PC-9 (cell line): ENCODE results near the gene ABCB6. TPM values are rescaled to one million over a fixed set of nuclear protein-coding genes. Genes with fewer than 3 reads are reported as not detected.

Experiments used
- BruUV-seq: library from RNA; stranded (reverse); fragments of 400-500 nt; replicated peaks from 2 replicates; lab custom pipeline; 2021; lab: Mats Ljungman, UMichigan
- CTCF ChIA-PET: fragments of 300-600 bp; sonication (Branson Sonifier 250); formaldehyde crosslinking; loops from one replicate; lab custom pipeline; 2022; ENCODE audit warnings: antibody characterized with exemption; lab: Charles Lee
- POLR2A ChIA-PET: fragments of 300-600 bp; sonication (Branson Sonifier 250); formaldehyde crosslinking; loops from one replicate; lab custom pipeline; 2022; ENCODE audit warnings: antibody characterized with exemption; ENCODE audit not compliant: unreplicated experiment; lab: Charles Lee
- DNase-seq, 2 experiments: peaks; one replicate each; pipeline versions ENCODE4 v3.0.0 to v3.0.0-alpha.2; 2015 to 2022; ENCODE audit warnings: mixed read lengths in 1 of 2
- H2AFZ ChIP-seq: fragments of 200-600 bp; sonication (generic); 2 replicates; pipeline ENCODE4 v1.8.1; 2017; ENCODE audit warnings: antibody characterized with exemption
- H3F3A ChIP-seq: fragments of 200-600 bp; sonication (generic); 2 replicates; pipeline ENCODE4 v1.8.1; 2017; ENCODE audit warnings: antibody characterized with exemption, mild to moderate bottlenecking, low read depth; ENCODE audit not compliant: insufficient read depth
- H3K27ac ChIP-seq: fragments of 200-600 bp; sonication (generic); 2 replicates; pipeline ENCODE4 v1.6.1; 2016; ENCODE audit warnings: mixed run types
- H3K27me3 ChIP-seq: fragments of 200-600 bp; sonication (generic); 2 replicates; pipeline ENCODE4 v1.6.1; 2016; ENCODE audit warnings: low read depth, mixed run types; ENCODE audit not compliant: insufficient read depth
- H3K36me3 ChIP-seq: fragments of 200-600 bp; sonication (generic); 2 replicates; pipeline ENCODE4 v1.6.1; 2016; ENCODE audit warnings: low read depth, mixed run types
- H3K4me1 ChIP-seq: fragments of 200-600 bp; sonication (generic); replicated peaks from 2 replicates; pipeline ENCODE4 v1.6.1; 2016; ENCODE audit warnings: mixed run types; ENCODE audit not compliant: insufficient read depth
- H3K4me2 ChIP-seq: fragments of 200-600 bp; sonication (generic); 2 replicates; pipeline ENCODE4 v1.6.1; 2017; ENCODE audit warnings: mixed run types
- H3K4me3 ChIP-seq: fragments of 200-600 bp; sonication (generic); 2 replicates; pipeline ENCODE4 v1.6.1; 2016; ENCODE audit warnings: mixed run types
- H3K79me2 ChIP-seq: fragments of 200-600 bp; sonication (generic); 2 replicates; pipeline ENCODE4 v1.6.1; 2017; ENCODE audit warnings: low read depth, mixed run types
- H3K9me2 ChIP-seq: fragments of 200-600 bp; sonication (generic); 2 replicates; pipeline ENCODE4 v1.8.1; 2017; ENCODE audit warnings: mild to moderate bottlenecking; ENCODE audit not compliant: insufficient read depth
- H3K9me3 ChIP-seq: fragments of 200-600 bp; sonication (generic); 2 replicates; pipeline ENCODE4 v1.8.1; 2016; ENCODE audit warnings: low read depth; ENCODE audit not compliant: insufficient read depth
- H4K20me1 ChIP-seq: fragments of 200-600 bp; sonication (generic); 2 replicates; pipeline ENCODE4 v1.8.1; 2017; ENCODE audit not compliant: insufficient read depth
- EZH2 ChIP-seq: fragments of 200-600 bp; sonication (generic); IDR thresholded peaks from 2 replicates; pipeline ENCODE4 v1.8.0; 2017; ENCODE audit warnings: antibody characterized with exemption, low read depth
- intact Hi-C: fragments of 100-400 bp; cut with micrococcal nuclease; formaldehyde crosslinking; loops from one replicate; pipeline ENCODE4 v1.10.0; 2022; ENCODE audit not compliant: unreplicated experiment
- total RNA-seq: library from RNA; stranded (reverse); gene quantifications from 2 replicates; pipeline ENCODE4 v1.2.3, GENCODE V29; 2021
- TF ChIP-seq, protein P1 (sequence below): fragments of 200-600 bp; sonication (generic); conservative IDR thresholded peaks from 2 replicates; pipeline ENCODE4 v1.6.1; 2017; ENCODE audit warnings: mixed run types, antibody characterized with exemption, mild to moderate bottlenecking, moderate library complexity

Gene ABCB6
- total RNA-seq, 1 experiment from 2014 or later: 41.4 TPM

DNA sequence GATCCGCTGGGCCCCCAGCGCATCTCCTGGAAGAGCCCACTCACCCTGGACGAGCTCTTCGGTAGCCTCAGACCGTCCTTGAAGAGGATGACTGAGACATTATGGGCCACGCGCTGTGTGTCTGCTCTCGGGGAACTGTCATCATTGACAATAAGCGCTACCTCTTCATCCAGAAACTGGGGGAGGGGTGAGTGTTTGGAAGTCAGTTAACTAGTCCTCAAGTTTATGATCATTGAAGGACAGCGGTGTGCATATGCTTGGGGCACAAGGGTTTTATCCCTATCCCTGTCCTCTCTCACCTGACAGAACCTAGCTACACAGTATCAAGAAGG, 27.1 kb upstream of the ABCB6 start:
- Histone ChIP-seq H3K9me2 (no peaks in the 10 kb centered on the region), H3K9me3 (no peaks in the 10 kb centered on the region), H3K27me3 (no peaks in the 10 kb centered on the region), H3K4me3 (peak overlapping the region; percentile 85), H3K36me3 (0 out of 2 replicates have a peak, but pooled peaks cover 3% of the 10 kb centered on the region), H3K27ac (peak overlapping the region; percentile 41; the same call in 1 of the 2 replicates), H3K79me2 (peaks cover 28% of the 10 kb centered on the region), H3K4me1 (peaks cover 51% of the 10 kb centered on the region), H3F3A (peaks cover 35% of the 10 kb centered on the region), H4K20me1 (no peaks in the 10 kb centered on the region), H2AFZ (peak overlapping the region; percentile 95), H3K4me2 (peak overlapping the region; percentile 87)
- ChIA-PET POLR2A (interaction anchor here (0.5 to 0.7 kb wide), 2 partner anchors 32 to 40 kb away, joined by 4 read pairs; no protein-coding TSS in a partner anchor), CTCF (no interaction called here)
- DNase-seq: no peak
- intact Hi-C loops: no loop called here
- BruUV-seq: TSS peak; percentile 69
- TF ChIP-seq EZH2: no peak
- TF ChIP-seq, protein P1, sequence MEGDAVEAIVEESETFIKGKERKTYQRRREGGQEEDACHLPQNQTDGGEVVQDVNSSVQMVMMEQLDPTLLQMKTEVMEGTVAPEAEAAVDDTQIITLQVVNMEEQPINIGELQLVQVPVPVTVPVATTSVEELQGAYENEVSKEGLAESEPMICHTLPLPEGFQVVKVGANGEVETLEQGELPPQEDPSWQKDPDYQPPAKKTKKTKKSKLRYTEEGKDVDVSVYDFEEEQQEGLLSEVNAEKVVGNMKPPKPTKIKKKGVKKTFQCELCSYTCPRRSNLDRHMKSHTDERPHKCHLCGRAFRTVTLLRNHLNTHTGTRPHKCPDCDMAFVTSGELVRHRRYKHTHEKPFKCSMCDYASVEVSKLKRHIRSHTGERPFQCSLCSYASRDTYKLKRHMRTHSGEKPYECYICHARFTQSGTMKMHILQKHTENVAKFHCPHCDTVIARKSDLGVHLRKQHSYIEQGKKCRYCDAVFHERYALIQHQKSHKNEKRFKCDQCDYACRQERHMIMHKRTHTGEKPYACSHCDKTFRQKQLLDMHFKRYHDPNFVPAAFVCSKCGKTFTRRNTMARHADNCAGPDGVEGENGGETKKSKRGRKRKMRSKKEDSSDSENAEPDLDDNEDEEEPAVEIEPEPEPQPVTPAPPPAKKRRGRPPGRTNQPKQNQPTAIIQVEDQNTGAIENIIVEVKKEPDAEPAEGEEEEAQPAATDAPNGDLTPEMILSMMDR: no peak

DNA sequence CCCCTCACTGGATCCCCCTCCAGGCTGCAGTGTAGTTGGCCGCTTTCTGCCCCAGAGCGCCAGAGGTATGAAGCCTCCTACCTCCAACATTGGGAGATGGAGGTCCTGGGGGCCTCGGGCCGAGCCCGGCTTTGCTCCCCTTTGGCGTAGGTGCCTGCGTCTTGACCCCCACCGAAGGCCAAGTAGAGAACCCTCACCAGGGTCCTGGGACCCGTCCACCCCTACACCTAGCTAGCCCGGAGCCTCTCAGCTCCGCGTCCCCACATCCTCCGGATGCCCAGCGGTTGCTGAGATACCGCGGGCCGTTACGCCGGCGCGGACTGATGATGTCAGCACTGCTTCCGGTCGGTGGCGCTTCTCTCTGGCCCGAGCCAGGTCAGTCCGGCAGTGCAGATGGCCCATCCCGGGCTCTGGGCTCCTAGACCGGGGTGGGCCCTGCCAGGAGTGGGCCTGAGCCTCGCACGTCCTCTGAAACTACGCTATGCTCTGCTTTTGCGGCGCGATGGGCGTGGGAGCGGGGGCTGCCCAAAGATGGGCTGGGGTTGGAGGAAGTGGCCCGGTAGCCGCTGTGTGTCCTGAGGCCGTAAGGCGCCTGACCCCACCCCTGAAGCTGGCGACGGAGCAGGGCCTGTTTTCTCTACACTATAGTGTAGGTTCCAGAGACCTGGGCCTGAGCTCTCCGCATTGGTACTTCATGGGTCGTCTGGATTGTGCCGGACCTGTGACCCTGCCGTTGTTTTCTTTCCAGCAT, 26.6 kb upstream of the ABCB6 start, which contains the start of the genes GLB1L and STK16:
Gene GLB1L (minus strand): TSS at position 297 of the 751 bp plus-strand sequence. CDS start 1,871 bp downstream, outside the sequence.
Gene STK16 (plus strand): TSS at position 332 of the 751 bp plus-strand sequence. CDS start 521 bp downstream, outside the sequence.
- H3K4me2 ChIP-seq: peak within 1 kb of the TSS; percentile 87
- H3K27ac ChIP-seq: peak within 1 kb of the TSS; percentile 41; the same call in 1 of the 2 replicates
- intact Hi-C loops: no loop called here
- H2AFZ ChIP-seq: peak within 1 kb of the TSS; percentile 95
- H3K4me3 ChIP-seq: peak within 1 kb of the TSS; percentile 85
- peaks cover 45% of the 10 kb centered on the region for H3K4me1 ChIP-seq
- no peaks in the 10 kb centered on the region for H3K9me2 ChIP-seq
- ChIA-PET CTCF (interaction anchor here (0.7 kb wide), 1 partner anchor 391 kb away, joined by 3 read pairs; no protein-coding TSS in a partner anchor), POLR2A (interaction anchor here (0.5 to 0.8 kb wide), 6 partner anchors 39 to 352 kb away, joined by 4 to 8 read pairs (median 4); no protein-coding TSS in a partner anchor)
- peaks cover 30% of the 10 kb centered on the region for H3F3A ChIP-seq
- BruUV-seq: no TSS peak
- no peaks in the 10 kb centered on the region for H3K27me3 ChIP-seq
- peaks cover 28% of the 10 kb centered on the region for H3K79me2 ChIP-seq
- DNase-seq: peak; percentile 70 to 89
- H4K20me1 ChIP-seq: no peaks in the 10 kb centered on the region
- no peaks in the 10 kb centered on the region for H3K9me3 ChIP-seq
- TF ChIP-seq EZH2: no peak
- TF ChIP-seq, protein P1: no peak
- 0 out of 2 replicates have a peak, but pooled peaks cover 3% of the 10 kb centered on the region for H3K36me3 ChIP-seq

- Histone ChIP-seq H3K4me3 (peak overlapping the region; percentile 85), H3K9me2 (no peaks in the 10 kb centered on the region), H3K4me2 (peak overlapping the region; percentile 87), H4K20me1 (no peaks in the 10 kb centered on the region), H3K79me2 (peaks cover 28% of the 10 kb centered on the region), H3K9me3 (no peaks in the 10 kb centered on the region), H2AFZ (peak overlapping the region; percentile 95), H3K4me1 (peaks cover 40% of the 10 kb centered on the region), H3K36me3 (0 out of 2 replicates have a peak, but pooled peaks cover 3% of the 10 kb centered on the region), H3K27ac (no peak overlapping the region), H3K27me3 (no peaks in the 10 kb centered on the region), H3F3A (peaks cover 24% of the 10 kb centered on the region)
- CTCF ChIA-PET: interaction anchor here (0.7 kb wide), 1 partner anchor 391 kb away, joined by 3 read pairs; no protein-coding TSS in a partner anchor
- TF ChIP-seq EZH2: no peak
- TF ChIP-seq, protein P1: no peak
- POLR2A ChIA-PET: interaction anchor here (0.5 to 0.8 kb wide), 5 partner anchors 41 to 352 kb away, joined by 4 to 8 read pairs (median 4); no protein-coding TSS in a partner anchor
- BruUV-seq: TSS peak; percentile 9
- no peak for DNase-seq
- intact Hi-C loops: no loop called here
These were observed 26.0 kb upstream of the ABCB6 start for GRCh38 chr2:219244789-219245147.
